CD4-positive, alpha-beta T cell treated with Interleukin-17A for 1 hour (primary cell): Measurements from ENCODE around the gene ARID3C.

Experiments
- DNase-seq: peaks from one replicate; pipeline ENCODE4 v3.0.0-alpha.2; 2020

Gene ARID3C, protein sequence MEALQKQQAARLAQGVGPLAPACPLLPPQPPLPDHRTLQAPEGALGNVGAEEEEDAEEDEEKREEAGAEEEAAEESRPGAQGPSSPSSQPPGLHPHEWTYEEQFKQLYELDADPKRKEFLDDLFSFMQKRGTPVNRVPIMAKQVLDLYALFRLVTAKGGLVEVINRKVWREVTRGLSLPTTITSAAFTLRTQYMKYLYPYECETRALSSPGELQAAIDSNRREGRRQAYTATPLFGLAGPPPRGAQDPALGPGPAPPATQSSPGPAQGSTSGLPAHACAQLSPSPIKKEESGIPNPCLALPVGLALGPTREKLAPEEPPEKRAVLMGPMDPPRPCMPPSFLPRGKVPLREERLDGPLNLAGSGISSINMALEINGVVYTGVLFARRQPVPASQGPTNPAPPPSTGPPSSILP

DNA sequence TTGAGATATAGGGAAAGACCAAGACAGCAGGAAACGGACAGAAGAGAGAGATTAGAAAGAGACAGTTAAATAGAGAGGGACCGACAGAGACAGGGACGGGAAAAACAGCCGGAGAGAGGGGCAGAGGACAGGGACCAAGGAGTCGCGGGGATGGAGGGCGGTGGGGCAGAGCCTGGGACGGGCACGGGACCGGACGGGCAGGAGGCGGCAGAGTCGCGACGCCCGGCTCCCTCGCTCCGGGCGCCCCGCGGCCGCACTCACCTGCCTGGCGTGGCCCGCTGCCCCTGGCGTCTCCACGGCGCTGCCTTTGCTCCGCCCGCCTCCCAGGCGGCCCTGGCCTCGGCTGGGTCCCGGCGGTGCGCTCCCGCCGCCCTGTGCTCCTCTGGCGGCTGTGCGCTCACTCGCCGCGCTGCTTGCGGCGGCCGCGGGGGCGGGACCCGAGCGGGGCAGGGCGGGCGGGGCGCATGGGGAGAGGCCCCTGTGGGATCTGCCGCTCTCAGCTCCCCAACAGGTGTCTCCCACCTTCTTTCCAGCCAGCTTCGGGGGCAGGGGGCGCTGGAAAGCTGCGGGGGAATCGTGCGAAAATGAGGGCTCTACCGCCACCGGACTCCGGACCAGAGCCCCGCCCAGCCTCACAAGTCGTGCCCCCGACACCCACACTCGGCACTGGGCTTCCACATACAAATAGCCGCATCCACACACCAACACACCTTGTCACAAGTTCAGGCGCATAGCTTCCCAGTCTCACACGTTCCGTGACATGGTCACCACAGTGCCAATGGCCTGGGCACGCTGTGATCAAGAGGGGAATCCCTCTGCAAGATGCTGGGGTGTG is at the start of gene ARID3C:
ARID3C (minus strand) TSS at position 411 of the 835 bp plus-strand sequence. CDS start 1,052 bp downstream, outside the sequence.
- DNase-seq = peak; percentile 42

DNA sequence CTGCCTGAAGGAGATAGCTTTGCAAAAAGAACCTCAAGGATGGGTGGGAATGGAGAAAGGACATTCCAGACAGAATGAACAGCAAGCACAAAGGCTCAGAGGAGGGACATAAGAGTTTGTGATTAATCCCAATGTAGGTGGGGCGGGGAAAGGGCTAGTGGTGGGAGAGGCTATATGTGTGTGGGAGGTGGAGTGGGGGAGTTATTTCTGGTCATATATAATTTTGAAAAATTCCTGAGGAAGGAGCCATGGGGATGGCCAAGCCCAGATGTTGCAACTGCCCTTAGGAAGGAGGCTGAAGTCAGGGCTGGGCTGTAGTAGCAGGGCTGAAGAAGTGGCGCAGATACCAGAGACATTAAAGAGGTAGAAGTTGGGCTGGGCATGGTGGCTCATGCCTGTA is 47.0 kb upstream of the ARID3C start:
- DNase-seq = no peak

DNA sequence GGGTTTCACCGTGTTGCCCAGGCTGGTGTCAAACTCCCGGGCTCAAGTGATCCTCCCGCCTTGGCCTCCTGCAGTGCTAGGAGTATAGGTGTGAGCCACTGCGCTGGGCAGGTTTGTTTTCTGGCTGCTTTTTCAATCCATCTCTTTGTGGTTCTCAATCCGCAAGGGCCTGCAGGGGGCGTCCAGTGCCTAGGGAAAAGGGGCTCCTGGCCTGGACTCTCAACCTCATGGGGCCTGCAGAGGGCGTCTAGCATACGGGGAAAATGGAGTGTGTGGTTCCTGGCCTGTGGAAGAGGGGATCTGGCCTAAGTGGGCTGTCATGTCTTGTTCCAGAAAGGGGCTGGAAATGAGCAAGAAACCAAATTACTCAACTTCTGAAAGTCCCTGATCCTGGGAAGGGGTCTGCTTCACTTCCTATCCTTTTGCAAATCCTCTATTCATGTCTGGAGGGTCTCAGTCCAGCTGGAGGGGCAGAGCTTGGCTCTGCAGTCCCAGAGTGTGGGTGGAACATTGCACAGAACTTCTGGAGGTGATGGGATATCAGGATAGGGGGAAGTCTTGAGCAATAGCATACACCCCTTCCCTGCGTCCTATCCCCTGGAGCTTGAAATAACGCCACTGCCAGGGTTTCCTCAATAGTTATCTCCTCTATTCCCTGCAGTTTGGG is 46.3 kb upstream of the ARID3C start:
- peak; percentile 60 for DNase-seq

DNA sequence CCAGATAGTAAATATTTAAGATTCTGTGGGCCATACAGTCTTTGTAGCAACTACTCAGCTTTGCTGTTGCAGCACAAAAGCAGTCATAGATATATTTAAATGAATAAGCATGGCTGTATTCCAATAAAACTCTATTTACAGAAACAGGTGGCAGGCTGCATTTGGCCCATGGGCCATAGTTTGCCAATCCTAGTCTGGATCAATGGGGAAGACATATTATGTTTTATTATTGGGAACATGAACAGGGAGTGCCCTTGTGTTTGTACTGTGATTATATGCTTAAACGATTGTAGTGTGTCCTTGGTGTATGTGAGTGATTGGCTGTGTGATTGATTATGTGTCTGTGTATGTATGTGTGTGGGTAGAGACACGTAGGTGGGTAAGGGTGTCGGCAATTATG is 45.6 kb upstream of the ARID3C start:
- DNase-seq = no peak

DNA sequence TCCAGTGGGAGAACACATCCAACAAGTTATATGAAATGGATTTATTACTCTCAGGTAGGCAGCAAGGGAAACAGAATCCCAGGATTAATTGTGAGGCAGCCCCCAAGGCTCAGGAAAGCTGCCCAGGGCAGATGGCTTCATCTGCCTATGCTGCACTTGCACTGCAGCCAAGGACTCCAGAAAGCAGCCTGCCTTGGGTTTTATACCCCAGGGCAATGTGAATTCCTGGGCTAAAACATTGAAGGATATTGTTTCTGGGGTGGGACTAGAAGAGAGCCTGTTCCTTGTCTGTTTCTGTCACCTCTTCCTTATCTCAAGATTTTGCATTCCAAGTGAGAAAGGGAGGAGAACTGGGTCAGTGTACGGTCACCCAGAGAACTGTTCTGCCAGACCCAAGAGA is 42.4 kb upstream of the ARID3C start:
- DNase-seq = no peak

DNA sequence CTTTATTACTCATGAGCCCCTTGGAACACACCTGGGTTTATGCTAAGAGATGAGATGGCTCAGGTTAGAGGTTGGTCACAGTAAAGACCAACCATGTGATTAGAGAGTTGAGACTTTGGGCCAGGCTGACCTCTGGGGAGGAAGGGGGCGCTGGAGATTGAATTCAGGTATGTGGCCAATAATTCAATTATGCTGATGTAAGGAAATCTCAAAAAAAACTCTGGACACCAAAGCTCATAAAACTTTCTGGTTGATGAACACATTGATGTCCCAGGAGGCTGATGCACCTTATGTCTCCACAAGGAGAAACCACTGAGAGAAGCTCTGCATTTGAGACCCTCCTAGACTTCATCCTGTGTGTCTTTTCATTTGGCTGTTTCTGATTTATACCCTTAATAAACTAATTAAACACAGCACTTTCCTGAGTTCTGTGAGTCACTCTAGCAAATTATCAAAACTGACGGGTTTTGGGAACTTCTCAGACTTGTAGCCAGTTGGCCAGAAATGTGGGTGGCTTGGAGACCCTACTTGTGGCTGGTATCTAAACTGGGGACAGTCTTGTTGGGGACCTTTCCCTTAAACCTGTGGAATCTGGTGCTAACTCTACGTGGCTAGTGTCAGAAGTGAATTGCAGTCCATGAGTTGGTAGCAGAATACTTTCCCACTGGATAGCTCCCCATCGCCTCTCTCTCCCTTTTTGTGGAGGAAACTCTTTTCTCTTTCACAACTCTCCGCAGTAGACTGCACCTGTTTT is 41.1 kb upstream of the ARID3C start:
- DNase-seq = no peak

DNA sequence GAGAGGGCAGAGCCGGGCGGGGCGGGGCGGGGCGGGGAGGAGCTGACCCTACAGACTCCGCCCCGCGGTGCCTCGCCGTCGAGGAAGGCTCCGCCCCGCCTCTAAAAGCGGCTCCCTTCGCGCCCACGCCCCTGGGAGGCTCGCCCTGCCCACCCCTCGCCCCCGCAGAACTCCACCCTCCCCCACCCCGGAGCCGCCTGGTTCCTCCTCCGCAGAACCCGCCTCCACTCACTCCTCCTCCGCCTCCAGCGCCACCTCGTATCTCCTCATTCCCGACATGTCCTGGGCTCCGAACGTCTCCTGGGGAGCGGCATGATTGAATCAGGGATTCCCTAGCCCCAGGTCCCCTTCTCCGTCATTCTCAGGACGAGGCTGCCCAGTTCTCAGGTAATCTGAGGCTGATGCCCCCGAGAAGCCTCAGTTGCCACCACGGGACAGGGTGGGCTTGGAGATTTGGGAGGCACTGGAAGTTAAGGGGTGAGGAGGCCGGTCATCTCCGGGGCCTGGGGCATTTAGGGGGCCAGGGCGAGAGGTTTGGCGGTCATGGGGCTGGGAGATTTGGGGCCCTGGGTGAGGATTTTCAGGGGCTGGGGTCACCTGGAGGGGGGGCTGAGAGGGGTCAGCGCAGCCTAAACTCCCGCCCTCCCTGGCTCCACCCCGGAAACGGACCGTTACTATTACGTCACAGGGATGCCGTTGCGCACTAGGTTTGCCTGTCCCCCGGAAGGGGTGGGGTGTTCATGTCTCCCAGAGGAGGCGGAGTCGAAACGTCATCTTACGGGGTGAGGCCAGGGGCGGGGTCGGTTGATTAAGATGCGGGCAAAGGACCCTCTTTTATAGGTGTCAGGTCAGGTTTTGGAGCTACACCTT is 36.8 kb upstream of the ARID3C start:
- DNase-seq = peak; percentile 94

DNA sequence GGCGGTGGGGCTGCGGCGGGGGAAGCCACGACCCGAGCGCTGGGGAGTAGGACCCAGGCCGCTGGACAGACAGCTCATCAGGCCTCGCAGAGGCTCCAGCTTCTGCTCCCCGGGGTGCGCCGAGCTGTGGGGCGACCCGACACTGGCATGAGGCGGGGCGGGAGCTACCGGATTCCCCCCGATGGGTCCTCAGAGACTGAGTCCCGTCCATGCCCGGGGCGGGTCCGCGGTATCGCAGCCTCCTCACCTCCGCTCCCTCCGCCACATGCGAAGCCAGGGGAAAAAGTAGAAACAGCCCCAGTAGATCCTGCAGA is 36.2 kb upstream of the ARID3C start:
- DNase-seq = no peak

DNA sequence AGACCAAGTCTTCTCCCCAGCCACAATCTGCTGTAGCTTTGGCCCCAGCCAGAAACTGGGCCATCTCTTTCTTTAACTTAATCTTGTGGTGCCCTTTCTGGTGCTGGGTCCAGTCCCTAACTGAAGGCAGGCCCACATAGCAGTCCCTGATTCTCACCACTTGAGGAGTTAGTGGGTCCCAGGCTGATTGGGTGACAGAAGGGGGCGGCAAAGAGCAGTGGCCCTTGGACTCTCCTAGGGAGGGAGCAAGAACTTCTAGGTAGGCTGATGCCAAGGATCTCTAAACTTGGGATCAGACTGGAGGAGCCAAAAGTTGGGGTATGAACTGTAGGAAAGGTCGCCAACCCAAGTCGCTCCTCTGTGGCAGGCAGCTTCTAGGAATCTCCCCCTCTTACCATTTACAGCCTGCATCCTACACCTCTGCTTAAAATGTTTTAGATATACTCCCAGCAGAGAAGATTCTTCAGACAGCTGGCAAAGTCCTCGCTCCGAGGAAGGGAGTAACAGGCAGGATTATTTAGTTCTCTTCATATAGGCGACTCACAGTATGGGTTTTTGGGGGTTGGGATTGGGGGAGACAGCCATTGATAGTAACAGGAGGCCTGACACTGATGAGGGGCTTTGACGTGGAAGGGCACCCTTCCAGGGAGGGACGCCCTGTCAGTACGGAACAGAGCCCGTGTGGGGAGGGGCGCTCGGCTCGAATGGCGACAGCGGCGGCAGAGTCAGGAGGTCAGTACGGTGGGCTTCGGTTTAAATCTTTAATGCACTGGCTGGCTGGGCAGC is 35.6 kb upstream of the ARID3C start:
- peak; percentile 84 for DNase-seq

DNA sequence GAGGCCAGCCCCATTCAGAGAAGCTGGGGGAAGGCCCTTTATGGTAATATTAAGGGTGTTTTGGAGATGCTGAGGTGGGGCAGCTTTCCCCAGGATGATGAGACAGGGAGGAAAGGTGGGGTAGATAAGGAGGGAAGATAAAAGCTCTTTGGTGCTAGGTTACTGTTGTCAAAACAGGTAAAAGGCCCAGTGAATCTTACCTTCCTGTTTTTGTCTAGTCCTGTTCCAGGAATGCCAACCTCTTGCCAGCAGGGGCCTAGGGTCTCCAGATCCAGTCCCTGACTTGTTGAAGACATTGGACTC is 34.4 kb upstream of the ARID3C start:
- DNase-seq = peak; percentile 85

DNA sequence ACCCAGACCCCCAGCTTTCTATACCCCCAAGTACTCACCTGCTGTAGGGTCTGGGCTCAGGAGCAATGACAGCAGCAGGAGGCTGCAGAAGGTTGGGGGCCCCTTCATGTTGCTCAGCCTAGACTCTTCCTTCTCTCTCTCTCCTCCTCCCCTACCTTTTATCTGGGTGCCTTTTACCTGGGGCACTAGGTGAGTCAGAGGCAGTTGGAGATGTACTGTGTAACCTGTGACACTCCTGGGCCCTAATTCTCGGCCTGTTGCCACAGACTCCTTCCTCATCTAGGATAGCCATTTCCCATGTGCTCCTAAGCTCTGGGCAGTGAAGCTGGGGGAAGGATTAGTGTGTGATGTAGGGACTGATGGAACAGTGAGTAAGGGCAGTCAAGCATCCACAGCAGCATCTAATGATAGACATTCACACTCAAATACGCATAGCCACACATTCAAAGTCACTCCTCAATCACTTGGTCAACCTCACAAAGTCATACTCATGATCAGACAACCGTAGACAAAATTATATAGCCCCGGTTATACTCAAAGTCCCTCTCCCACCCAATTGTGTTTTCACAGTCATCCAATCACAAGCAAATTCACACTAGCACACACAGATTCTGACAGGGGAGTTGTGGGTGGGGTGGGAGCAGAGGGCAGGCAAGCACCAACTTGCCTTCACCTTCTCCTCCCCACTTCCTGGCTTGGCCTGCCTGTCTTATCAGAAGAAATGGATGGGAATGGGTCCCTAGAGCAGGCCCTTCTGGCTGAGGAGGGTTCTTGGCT is 33.8 kb upstream of the ARID3C start, which contains the start of gene CCL27:
CCL27 (minus strand) TSS at position 132 of the 777 bp plus-strand sequence; CDS start at position 108, 24 bp downstream.
- no peak for DNase-seq

DNA sequence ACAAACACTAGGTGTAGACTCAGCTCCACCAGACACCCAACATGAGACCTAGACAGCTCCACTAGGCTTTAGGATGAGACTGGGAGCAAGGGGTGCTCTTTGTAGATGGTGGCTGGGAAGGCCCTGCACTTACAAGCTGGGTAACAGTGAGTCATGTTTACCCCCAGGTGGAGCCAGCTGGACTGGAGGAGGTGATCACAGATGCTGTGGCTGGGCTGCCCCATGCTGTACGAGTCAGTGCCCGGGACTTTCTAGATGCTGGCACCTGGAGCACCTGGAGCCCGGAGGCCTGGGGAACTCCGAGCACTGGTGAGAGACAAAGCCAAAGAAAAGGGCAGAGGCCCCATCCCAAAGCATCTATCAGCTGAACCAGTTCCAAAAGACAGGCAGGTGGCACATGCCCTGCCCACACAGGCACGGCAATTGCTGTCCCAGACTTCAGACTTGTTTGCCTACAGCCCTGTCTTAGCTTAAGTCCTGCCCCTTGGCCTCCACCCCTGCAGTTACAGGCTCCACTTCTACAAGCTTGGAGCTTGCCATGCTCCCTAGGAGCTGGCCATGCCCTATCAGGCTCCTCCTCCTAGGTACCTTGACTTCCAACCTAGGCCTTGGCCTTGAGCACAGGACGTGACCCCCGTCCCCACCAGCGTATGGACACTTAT is 30.9 kb upstream of the ARID3C start:
- DNase-seq = no peak

DNA sequence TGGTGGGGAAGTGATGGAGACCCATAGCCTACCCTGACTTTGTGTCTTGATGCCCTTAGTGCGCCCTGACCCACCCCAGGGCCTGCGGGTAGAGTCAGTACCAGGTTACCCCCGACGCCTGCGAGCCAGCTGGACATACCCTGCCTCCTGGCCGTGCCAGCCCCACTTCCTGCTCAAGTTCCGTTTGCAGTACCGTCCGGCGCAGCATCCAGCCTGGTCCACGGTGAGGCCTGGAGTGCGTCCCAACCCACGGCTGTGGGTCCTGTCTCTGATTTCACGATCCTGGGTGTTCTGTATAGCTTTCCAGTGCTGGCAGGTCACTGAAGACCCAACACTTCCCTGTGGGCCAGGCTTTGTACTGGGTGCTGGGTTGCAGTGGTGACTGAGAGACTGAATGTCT is 29.6 kb upstream of the ARID3C start:
- DNase-seq = no peak

DNA sequence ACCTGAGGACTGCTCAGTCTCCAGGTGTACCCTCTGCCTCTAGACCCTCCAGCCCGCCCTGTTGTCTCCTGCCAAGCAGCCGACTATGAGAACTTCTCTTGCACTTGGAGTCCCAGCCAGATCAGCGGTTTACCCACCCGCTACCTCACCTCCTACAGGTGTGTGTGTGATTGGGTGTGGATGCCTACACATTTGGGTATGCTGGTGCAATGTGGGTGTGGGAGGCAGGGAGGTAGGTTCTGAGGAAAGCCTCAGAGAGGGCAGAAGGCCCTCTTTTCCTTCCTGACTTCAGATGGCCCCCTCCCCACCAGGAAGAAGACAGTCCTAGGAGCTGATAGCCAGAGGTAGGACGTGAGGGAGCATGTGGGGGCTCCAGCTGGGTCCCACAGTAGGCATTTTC is 28.1 kb upstream of the ARID3C start:
- DNase-seq = no peak

DNA sequence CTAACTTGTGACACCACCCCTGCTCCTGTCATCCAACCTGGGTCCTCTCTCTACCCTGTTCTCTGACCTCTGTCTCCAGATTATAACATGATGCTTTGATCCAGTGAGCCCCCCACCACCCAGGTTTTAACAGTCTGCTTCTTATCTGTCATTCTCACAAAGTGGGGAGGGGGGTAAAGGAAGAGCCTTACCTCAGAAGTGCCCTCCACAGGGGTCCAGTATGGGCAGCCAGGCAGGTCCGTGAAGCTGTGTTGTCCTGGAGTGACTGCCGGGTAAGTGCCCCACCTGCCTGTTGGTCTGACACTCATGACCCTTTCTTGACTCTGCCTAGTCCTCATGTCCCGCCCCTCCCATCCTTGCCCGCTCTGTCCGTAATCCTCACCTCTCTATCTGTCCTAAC is 26.5 kb upstream of the ARID3C start:
- DNase-seq = no peak

DNA sequence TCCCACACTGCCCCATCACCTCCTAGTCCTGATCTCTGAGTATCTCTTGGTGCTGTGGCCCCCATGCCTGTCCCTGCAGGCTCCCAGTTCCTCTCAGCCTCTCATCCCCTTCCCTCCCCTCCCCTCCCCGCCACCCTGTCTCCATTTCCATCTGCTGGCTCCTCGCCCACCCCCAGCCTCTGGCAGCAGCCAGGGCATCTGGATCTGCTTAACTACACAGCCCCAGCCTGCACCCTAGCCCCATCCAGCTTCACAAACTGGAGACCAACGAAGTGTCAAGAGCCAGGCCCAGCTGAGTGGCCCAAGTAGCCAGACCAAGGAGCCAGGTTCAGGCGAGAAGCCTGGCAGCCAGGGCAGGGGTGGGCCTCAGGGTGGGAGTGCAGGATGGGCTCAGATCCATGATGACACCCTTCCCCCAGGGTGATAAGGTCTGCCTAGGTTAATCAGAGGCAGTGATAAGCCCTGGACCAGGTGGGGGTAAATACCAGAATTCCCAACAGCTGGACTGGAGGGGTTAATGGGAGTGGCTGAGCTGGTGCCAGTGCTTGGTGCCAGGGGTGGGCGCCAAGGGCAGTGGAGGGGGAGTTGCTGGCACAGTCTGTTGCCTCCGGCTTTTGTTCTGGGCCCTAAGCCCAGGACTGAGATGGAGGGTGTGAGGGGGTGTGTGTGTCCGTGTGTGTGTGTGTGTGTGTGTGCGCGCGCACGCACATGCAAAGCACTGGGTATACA is 25.6 kb upstream of the ARID3C start:
- DNase-seq = no peak

DNA sequence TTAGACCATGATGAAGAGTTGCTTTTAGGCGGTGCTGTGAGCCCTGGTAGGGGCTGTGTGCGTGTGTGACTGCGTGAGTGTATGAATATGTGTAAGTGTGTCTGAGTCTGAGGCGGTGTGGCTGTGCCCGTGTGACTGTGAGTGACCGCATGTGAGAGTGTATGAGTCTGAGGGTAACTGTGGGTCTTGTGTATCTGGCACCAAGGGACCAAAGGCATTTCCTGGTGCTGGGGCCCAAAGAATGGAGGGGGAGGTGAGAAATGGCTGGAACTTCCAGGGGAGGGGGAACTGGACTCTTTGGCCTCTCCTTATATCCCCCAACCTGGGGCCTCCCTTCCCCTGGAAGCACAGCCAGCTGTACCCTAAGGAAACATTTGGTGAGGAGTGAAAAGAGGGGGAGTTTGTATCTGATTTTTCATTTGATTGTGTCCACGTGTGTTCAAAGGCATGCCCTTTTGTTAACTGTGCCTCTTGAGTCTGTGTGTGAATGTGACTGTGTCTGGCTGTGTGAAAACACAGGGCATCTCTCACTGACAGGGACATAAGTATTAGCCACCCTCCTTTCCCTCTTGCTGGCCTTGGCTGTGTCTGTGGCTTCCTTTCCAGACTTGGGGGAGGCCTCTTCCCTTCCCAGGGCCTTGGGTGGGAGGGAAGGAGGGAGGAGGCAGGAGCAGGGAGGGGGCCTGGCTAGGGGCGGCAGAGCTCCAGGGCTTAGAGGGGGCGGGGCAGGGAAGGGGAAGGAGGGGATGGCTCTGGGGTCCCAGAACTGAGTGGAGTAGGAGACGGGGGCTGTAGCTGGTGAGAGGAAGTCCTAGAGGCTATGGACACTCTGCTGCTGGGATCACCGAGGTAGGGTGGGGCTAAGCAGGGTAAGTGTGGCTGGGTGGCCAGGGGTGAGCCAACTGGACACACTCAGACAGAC is 24.5 kb upstream of the ARID3C start:
- no peak for DNase-seq

DNA sequence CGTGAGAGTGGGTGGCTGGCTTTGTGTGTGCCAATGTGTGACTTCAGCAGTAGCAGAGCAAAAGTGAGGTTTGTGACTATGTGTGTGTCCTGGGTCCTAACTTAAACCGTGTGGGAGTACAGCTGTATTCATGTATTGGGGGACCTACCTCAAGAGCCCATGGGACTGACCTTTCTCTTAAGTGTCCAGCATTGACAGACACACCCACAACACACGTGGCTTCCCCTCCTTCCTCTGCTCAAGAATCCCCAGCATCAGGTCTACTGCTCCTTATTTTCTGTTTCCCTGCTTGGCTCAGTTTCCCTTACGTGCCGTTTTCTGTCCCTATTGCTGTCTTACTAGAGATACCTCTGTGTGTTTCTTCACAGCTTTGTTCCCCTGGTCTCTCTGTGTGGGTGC is 23.7 kb upstream of the ARID3C start:
- DNase-seq = no peak
